GM23338 (cell line): ENCODE measurements around the gene METRNL.

Source experiments
- CREB1 ChIP-seq: fragments of 250-450 bp; sonication (Bioruptor Pico); IDR thresholded peaks from 2 replicates; pipeline ENCODE4 v1.5.0; 2020; ENCODE audit warnings: low read depth, mild to moderate bottlenecking, moderate library complexity
- CTCF ChIP-seq, 2 experiments: fragments of 200-600 bp in 1 of 2; sonication (generic) in 1 of 2; conservative IDR thresholded peaks; 2 replicates each; pipeline versions ENCODE4 v1.5.1 to v1.6.1; 2016 to 2017; ENCODE audit warnings: antibody characterized with exemption in 2 of 2, low read depth in 2 of 2, mild to moderate bottlenecking in 2 of 2, moderate library complexity in 1 of 2
- ETS1 ChIP-seq: IDR thresholded peaks from 2 replicates; pipeline ENCODE4 v1.6.1; 2016; ENCODE audit warnings: antibody characterized with exemption
- EZH2 ChIP-seq: fragments of 200-600 bp; sonication (generic); IDR thresholded peaks from one replicate; pipeline ENCODE4 v1.8.0; 2017; ENCODE audit warnings: antibody characterized with exemption, mild to moderate bottlenecking, low read depth; ENCODE audit not compliant: unreplicated experiment
- EZH2phosphoT487 ChIP-seq: fragments of 200-600 bp; sonication (generic); IDR thresholded peaks from one replicate; pipeline ENCODE4 v1.8.1; 2018; ENCODE audit warnings: antibody characterized with exemption; ENCODE audit not compliant: unreplicated experiment
- JUNB ChIP-seq: IDR thresholded peaks from one replicate; pipeline ENCODE4 v1.6.1; 2016; ENCODE audit warnings: antibody characterized with exemption; ENCODE audit not compliant: unreplicated experiment
- NANOG ChIP-seq: IDR thresholded peaks from 2 replicates; pipeline ENCODE4 v1.6.1; 2016; ENCODE audit warnings: antibody characterized with exemption, borderline replicate concordance
- POLR2AphosphoS5 ChIP-seq: IDR thresholded peaks from 2 replicates; pipeline ENCODE4 v1.6.1; 2016; ENCODE audit warnings: antibody characterized with exemption, low read depth
- REST ChIP-seq: IDR thresholded peaks from one replicate; pipeline ENCODE4 v1.6.1; 2018; ENCODE audit warnings: antibody characterized with exemption; ENCODE audit not compliant: unreplicated experiment
- ZNF114 ChIP-seq: fragments of 250-450 bp; sonication (Bioruptor Pico); IDR thresholded peaks from 2 replicates; pipeline ENCODE4 v1.5.0; 2020; ENCODE audit warnings: mild to moderate bottlenecking, moderate library complexity
- ZNF331 ChIP-seq: fragments of 250-450 bp; sonication (Bioruptor Pico); IDR thresholded peaks from 2 replicates; pipeline ENCODE4 v1.5.0; 2020; ENCODE audit warnings: low read depth, mild to moderate bottlenecking, moderate library complexity
- ZNF462 ChIP-seq: fragments of 250-450 bp; sonication (Bioruptor Pico); IDR thresholded peaks from 2 replicates; pipeline ENCODE4 v1.5.0; 2020; ENCODE audit warnings: mild to moderate bottlenecking, moderate library complexity

GRCh38 chr17:83071365-83071764, 8.0 kb upstream of the METRNL start:
- no peak for TF ChIP-seq CTCF (conservative IDR thresholded peaks at IDR 0.05; ENCODE audit: low read depth in 2 of 2)
- TF ChIP-seq EZH2, result no peak
- no peak for TF ChIP-seq POLR2AphosphoS5
- TF ChIP-seq EZH2phosphoT487, result no peak
- TF ChIP-seq JUNB, result no peak
- TF ChIP-seq REST, result no peak
- no peak for TF ChIP-seq ETS1
- TF ChIP-seq NANOG, result no peak
- no peak for TF ChIP-seq ZNF114
- TF ChIP-seq ZNF331 (CRISPR knock-in tag), result no peak
- no peak for TF ChIP-seq CREB1 (CRISPR knock-in tag)
- TF ChIP-seq ZNF462 (CRISPR knock-in tag), result no peak
